Ovary (tissue), 9 donors: ENCODE results near the gene ARSG. TPM values are rescaled to one million over a fixed set of nuclear protein-coding genes. Genes with fewer than 3 reads are reported as not detected.

Experiments used
- DNase-seq, 5 donors: peaks; one replicate each; pipeline ENCODE4 v3.0.0-alpha.2; 2019 to 2020
- H3K27ac ChIP-seq, 2 donors: fragments of 200-600 bp; one replicate each; pipeline versions ENCODE4 v1.5.1 to v1.8.0; 2019 to 2022
- H3K27me3 ChIP-seq: fragments of 200-600 bp; one replicate; pipeline ENCODE4 v1.8.0; 2022
- H3K36me3 ChIP-seq: fragments of 200-600 bp; sonication (generic); one replicate; pipeline ENCODE4 v1.5.1; 2019
- H3K4me1 ChIP-seq: one replicate; pipeline ENCODE4 v1.8.1; 2013; ENCODE audit warnings: mild to moderate bottlenecking, moderate library complexity; ENCODE audit not compliant: insufficient read depth
- H3K4me3 ChIP-seq: fragments of 200-600 bp; sonication (generic); one replicate; pipeline ENCODE4 v1.5.1; 2017
- H3K9me3 ChIP-seq, 2 donors: fragments of 200-600 bp in 1 of 2; sonication (generic) in 1 of 2; one replicate each; pipeline versions ENCODE4 v1.5.1 to v1.8.1; 2013 to 2019; ENCODE audit warnings: mild to moderate bottlenecking in 1 of 2, moderate library complexity in 1 of 2
- EP300 ChIP-seq: sonication (generic); formaldehyde crosslinking; IDR thresholded peaks from one replicate; pipeline ENCODE4 v1.6.1; 2017; ENCODE audit warnings: antibody characterized with exemption
- POLR2A ChIP-seq: fragments of 450-650 bp; IDR thresholded peaks from one replicate; pipeline ENCODE4 v1.6.1; 2017; ENCODE audit warnings: antibody characterized with exemption, mild to moderate bottlenecking, moderate library complexity
- WGBS, 3 donors: extraction: QIAGEN DNeasy Blood & Tissue Kit in 1 of 3; methylation state at CpG; one replicate each; pipeline versions ENCODE4 v1.1.5 to v1.1.7; 2013 to 2017; 5-methylcytosine and 5-hydroxymethylcytosine counted together
- intact Hi-C, 4 donors: fragments of 100-400 bp; cut with DNase I; formaldehyde crosslinking; loops; one replicate each; pipeline versions ENCODE4 v1.11.0 to v1.15.1; 2022 to 2023
- polyA plus RNA-seq, 2 donors: library from polyadenylated mRNA; stranded (reverse); fragments of 200-250 nt in 1 of 2; fragments of 350-450 nt in 1 of 2; fragmentation: Illumina TruSeq in 1 of 2; extraction: RNeasy Lipid Tissue Mini Kit (QIAGEN cat#74804) in 1 of 2; gene quantifications; one replicate each; pipeline ENCODE4 v1.2.3, GENCODE V29; 2013 to 2014
- total RNA-seq, 7 donors: library from RNA; depleted of rRNA in 2 of 7; stranded (reverse); fragments of >200 nt in 2 of 7; fragmentation: NEBNext Ultra II Directional in 3 of 7; extraction: Animal tissue kit (Norgen Biotek cat#: 25700) in 3 of 7; gene quantifications; one replicate each; pipeline versions ENCODE4 v1.1.0 to v1.2.4, GENCODE V29; 2016 to 2023
- TF ChIP-seq, protein P1 (sequence below), 3 donors: fragments of 450-650 bp in 2 of 3; fragments of 200-600 bp in 1 of 3; IDR thresholded peaks; one replicate each; pipeline versions ENCODE4 v1.5.1 to v1.8.0; 2016 to 2022; ENCODE audit warnings: antibody characterized with exemption in 3 of 3, mild to moderate bottlenecking in 1 of 3
- donor health status: DM: no; HTN: no; CAD: no; lungs with moderate emphysema.
- donor health status: DM: no; HTN: no; CAD: no.
- donor health status: Bipolar disorder and iron deficiency.
- donor health status: DM: yes; HTN: yes; CAD: no.
- donor health status: DM: no; HTN: no; CAD: no.
- donor health status: DM: yes; HTN: yes; CAD: no.

The ARSG gene
- total and polyA plus RNA-seq, 9 donors = 5.2 to 19.8 (median 11.1) TPM

DNA sequence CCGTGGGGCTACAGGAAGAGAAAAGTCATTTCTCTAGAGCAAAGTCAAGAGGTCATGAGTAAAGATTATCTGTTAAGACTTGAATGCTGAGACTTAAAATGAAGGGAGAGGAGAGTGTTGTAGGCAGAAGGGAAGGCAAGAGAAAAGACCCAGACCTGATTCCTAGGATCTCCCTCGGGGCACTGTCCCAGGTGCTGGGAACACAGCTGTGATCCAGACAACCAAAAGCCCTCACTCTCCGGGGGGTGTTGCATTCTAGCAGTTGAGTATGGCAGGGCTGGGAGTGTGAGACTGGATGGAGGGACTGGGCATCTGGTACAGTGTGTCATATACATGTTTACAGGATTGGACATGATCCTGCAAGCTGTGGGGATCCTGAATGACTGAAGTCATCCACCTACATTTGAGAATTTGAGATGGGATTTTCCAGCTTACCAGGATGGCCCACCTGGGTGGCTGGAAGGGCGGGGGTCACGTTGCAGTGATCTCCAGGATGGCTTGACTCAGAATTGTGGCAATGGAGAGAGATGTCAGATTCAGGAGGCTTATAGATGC is 29.1 kb downstream of the ARSG start:
- DNase-seq = no peak
- Histone ChIP-seq H3K4me1 (no peaks in the 10 kb centered on the region), H3K27ac (no peak overlapping the region), H3K4me3 (no peak overlapping the region), H3K27me3 (no peaks in the 10 kb centered on the region), H3K9me3 (no peaks in the 10 kb centered on the region), H3K36me3 (no peaks in the 10 kb centered on the region)
- TF ChIP-seq EP300 (no peak), POLR2A (no peak)
- TF ChIP-seq, protein P1, sequence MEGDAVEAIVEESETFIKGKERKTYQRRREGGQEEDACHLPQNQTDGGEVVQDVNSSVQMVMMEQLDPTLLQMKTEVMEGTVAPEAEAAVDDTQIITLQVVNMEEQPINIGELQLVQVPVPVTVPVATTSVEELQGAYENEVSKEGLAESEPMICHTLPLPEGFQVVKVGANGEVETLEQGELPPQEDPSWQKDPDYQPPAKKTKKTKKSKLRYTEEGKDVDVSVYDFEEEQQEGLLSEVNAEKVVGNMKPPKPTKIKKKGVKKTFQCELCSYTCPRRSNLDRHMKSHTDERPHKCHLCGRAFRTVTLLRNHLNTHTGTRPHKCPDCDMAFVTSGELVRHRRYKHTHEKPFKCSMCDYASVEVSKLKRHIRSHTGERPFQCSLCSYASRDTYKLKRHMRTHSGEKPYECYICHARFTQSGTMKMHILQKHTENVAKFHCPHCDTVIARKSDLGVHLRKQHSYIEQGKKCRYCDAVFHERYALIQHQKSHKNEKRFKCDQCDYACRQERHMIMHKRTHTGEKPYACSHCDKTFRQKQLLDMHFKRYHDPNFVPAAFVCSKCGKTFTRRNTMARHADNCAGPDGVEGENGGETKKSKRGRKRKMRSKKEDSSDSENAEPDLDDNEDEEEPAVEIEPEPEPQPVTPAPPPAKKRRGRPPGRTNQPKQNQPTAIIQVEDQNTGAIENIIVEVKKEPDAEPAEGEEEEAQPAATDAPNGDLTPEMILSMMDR (IDR thresholded peaks at IDR 0.05) = no peak
- intact Hi-C loops = no loop called here
- 67 to 72% (median 70%) methylated on average over 5 of the region's 5 CpGs for WGBS, 3 donors

DNA sequence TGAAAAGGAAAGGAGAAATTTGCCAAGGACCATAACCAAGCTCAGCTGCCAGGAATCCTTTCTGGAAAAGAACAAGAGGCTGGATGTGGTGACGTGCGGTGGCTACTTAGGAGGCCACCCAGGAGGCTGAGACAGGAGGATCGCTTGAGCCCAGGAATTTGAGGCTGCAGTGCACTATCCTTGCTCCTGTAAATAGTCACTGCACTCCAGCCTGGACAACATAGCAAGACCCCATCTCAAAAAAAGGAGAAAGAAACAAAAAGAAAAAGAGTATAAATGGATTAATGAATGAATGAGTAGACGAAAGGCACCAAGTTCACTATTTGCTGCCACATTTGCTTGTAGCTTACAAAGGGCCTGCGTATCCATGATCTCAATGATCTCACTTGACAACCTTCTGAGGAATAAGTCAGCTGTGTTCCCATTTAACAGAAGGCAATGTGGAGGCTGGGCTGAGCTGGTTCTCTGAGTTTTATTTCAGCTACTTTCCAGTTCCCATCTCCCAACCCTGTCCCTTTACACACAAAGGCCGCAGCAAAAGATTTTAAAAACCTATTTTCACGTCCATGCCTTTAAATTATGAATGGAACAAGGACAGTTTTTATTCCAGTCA is 29.8 kb downstream of the ARSG start:
- Histone ChIP-seq H3K4me3 (no peak overlapping the region), H3K36me3 (no peaks in the 10 kb centered on the region), H3K27ac (no peak overlapping the region), H3K27me3 (no peaks in the 10 kb centered on the region), H3K4me1 (no peaks in the 10 kb centered on the region), H3K9me3 (no peaks in the 10 kb centered on the region)
- 93 to 97% (median 96%) methylated on average over 7 of the region's 7 CpGs for WGBS, 3 donors
- DNase-seq = no peak
- intact Hi-C loops = no loop called here
- TF ChIP-seq POLR2A (no peak), EP300 (no peak)
- TF ChIP-seq, protein P1 (IDR thresholded peaks at IDR 0.05) = no peak

DNA sequence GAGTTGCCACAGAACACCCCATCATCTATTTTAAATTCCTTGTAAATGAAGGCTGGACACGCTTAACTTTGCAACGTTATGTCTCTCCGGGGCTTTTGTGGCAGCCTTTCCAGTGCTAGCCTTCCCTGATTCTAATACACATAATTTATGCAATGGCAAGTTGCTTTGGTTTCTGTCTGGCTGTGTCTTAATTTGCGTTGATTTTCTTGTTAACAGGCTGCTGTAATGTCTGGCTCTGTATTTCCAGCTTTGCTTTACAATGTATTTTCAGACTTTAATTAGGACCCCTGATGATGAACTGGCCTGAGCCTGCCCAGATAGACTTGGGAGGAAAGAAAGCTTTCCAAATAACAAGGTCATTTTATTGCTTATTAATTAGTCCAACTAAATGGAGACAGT is 30.3 kb downstream of the ARSG start:
- Histone ChIP-seq H3K27me3 (no peaks in the 10 kb centered on the region), H3K4me3 (no peak overlapping the region), H3K27ac (no peak overlapping the region), H3K4me1 (no peaks in the 10 kb centered on the region), H3K9me3 (no peaks in the 10 kb centered on the region), H3K36me3 (no peaks in the 10 kb centered on the region)
- intact Hi-C loops = no loop called here
- TF ChIP-seq EP300 (no peak), POLR2A (no peak)
- TF ChIP-seq, protein P1 (IDR thresholded peaks at IDR 0.05) = no peak
- WGBS, 3 donors = 52 to 57% (median 56%) methylated on average over 4 of the region's 4 CpGs
- no peak for DNase-seq

DNA sequence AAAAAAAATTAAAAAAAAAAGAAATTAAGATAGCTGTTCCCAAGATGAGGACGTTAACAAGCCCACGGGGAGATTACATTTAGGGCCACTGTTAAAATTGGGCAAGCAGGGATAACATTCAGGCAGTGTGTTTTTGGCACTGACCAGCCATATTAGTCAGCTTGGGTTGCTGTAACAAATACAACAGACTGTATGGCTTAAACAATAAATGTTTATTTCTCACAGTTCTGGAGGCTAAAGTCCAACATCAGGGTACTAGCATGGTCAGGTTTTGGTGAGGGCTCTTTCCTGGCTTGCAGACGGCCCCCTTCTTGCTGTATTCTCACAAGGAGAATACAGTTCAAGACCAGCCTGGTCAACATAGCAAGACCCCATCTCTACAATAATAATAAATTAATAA is 31.3 kb downstream of the ARSG start:
- H3K36me3 ChIP-seq = no peaks in the 10 kb centered on the region
- intact Hi-C loops = no loop called here
- no peaks in the 10 kb centered on the region for H3K4me1 ChIP-seq
- no peaks in the 10 kb centered on the region for H3K27me3 ChIP-seq
- DNase-seq = no peak
- H3K27ac ChIP-seq = no peak overlapping the region
- H3K4me3 ChIP-seq = no peak overlapping the region
- H3K9me3 ChIP-seq = no peaks in the 10 kb centered on the region
- 67 to 90% (median 70%) methylated on average over 3 of the region's 3 CpGs for WGBS, 3 donors
- no peak for TF ChIP-seq POLR2A
- TF ChIP-seq, protein P1 (IDR thresholded peaks at IDR 0.05) = no peak
- no peak for TF ChIP-seq EP300
